NCI-H82 treated with DMSO at 0.1 percent for 48 hours (cell line): ENCODE results near the gene MT1B.
A peak's percentile ranks its signal among the peaks of the same experiment; 100 is the strongest.
"Not testable (repeated sequence)": the region's sequence is repeated elsewhere in the genome, so short reads cannot be mapped to it uniquely, and the experiment has no call there.

Source experiments
- DNase-seq: peaks from one replicate; lab custom pipeline; 2025; ENCODE audit not compliant: unreplicated experiment; lab: John Stamatoyannopoulos, UW

MT1B gene

GRCh38 chr16:56665286-56666261, 13.9 kb downstream of the MT1B start:
- DNase-seq: not testable (repeated sequence)

GRCh38 chr16:56667581-56668571, 16.2 kb downstream of the MT1B start, which contains the start of gene MT1G:
TSS of gene MT1G (minus strand) at chr16:56668065. CDS start at chr16:56667993, 72 bp downstream.
- no peak for DNase-seq

- DNase-seq: no peak
Observed at GRCh38 chr16:56669005-56669839, 17.5 kb downstream of the MT1B start, which contains the start of gene MT1H. TSS of gene MT1H (plus strand) at chr16:56669814. CDS start at chr16:56669885, 71 bp downstream.

GRCh38 chr16:56669840-56670619, 18.3 kb downstream of the MT1B start:
- DNase-seq: no peak

- no peak for DNase-seq
Observed at GRCh38 chr16:56670620-56670934, 18.9 kb downstream of the MT1B start.

- DNase-seq: not testable (repeated sequence)
Observed at GRCh38 chr16:56671691-56672090, 20.0 kb downstream of the MT1B start.

- DNase-seq: not testable (repeated sequence)
Observed at GRCh38 chr16:56672171-56672570, 20.5 kb downstream of the MT1B start.

GRCh38 chr16:56672761-56673536, 21.3 kb downstream of the MT1B start:
- no peak for DNase-seq

- no peak for DNase-seq
Observed at GRCh38 chr16:56673921-56674320, 22.2 kb downstream of the MT1B start.

- DNase-seq: not testable (repeated sequence)
Observed at GRCh38 chr16:56674570-56674969, 22.9 kb downstream of the MT1B start.

- DNase-seq: no peak
Observed at GRCh38 chr16:56675685-56676210, 24.1 kb downstream of the MT1B start.

- no peak for DNase-seq
Observed at GRCh38 chr16:56677474-56677873, 25.8 kb downstream of the MT1B start.

GRCh38 chr16:56679078-56679730, 27.5 kb downstream of the MT1B start:
- DNase-seq: peak; percentile 87

- DNase-seq: no peak
Observed at GRCh38 chr16:56679818-56680217, 28.1 kb downstream of the MT1B start.

GRCh38 chr16:56681939-56682702, 30.4 kb downstream of the MT1B start, which contains the start of gene MT1X:
TSS of gene MT1X (plus strand) at chr16:56682470. CDS start at chr16:56682541, 71 bp downstream.
- DNase-seq: peak; percentile 12

- DNase-seq: no peak
Observed at GRCh38 chr16:56682703-56683397, 31.2 kb downstream of the MT1B start.
